ENCODE data around the gene RBBP5. TPM values are rescaled to one million over a fixed set of nuclear protein-coding genes. Genes with fewer than 3 reads are reported as not detected.

Gene RBBP5
- total and polyA plus RNA-seq, 2 of the 4 experiments (the other 2 are of a cell fraction), result 7.3 to 37.5 TPM

DNA sequence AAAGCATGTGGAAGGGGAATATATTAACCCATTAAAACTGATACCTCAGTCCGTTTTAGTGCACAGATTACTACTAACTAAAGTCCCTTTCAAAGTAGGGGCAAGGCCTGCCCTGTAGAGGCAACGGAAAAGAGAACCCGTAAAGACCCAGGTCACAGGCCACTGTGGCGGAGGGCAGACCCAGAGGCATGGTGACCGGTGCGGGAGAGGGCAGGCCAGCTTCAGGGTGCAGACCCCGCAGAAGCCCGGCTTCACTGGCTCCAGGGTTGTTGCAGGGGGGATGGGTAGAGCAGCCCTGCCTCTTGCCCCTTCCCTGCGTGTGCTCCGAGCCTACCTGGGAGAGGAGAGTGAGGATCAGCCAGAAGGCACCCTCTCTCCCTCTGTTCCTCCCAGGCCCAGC, 61.0 kb downstream of the RBBP5 start:
- Histone ChIP-seq H3K23ac (ENCODE audit: low read depth, low read length) (no peak overlapping the region), H2BK20ac (ENCODE audit: low read depth, low read length) (no peak overlapping the region), H3K9me3 (ENCODE audit: control insufficient read depth, insufficient read depth, low read length) (no peaks in the 10 kb centered on the region), H4K5ac (ENCODE audit: low read depth, low read length) (no peak overlapping the region), H4K91ac (ENCODE audit: insufficient read depth, low read depth, low read length) (no peak overlapping the region), H3K27me3 (ENCODE audit: control insufficient read depth, insufficient read depth, low read length) (peaks cover 20% of the 10 kb centered on the region), H4K8ac (ENCODE audit: low read depth in 2 of 2, low read length in 2 of 2) (no peak overlapping the region), H3K9ac (ENCODE audit: low read depth, low read length) (no peak overlapping the region), H4K20me1 (ENCODE audit: insufficient read depth, low read length) (no peaks in the 10 kb centered on the region), H2AFZ (replicated peaks; ENCODE audit: low read length, poor library complexity) (no peak overlapping the region), H3K4me1 (ENCODE audit: control insufficient read depth, insufficient read depth, low read length) (no peaks in the 10 kb centered on the region), H3K36me3 (ENCODE audit: control insufficient read depth, insufficient read depth, low read length) (no peaks in the 10 kb centered on the region), H2BK5ac (ENCODE audit: low read depth, low read length, poor library complexity, severe bottlenecking) (no peak overlapping the region), H3K79me1 (ENCODE audit: low read depth in 1 of 2, low read length in 2 of 2) (no peaks in the 10 kb centered on the region), H3K27ac (ENCODE audit: insufficient read depth, low read length) (no peak overlapping the region), H2BK120ac (ENCODE audit: low read depth, low read length) (no peak overlapping the region), H3K56ac (ENCODE audit: extremely low read depth, insufficient read depth, low read length) (no peak overlapping the region), H3K14ac (replicated peaks; ENCODE audit: low read depth, low read length) (no peak overlapping the region), H3K4ac (ENCODE audit: low read depth, low read length) (no peak overlapping the region), H3K9me1 (ENCODE audit: insufficient read depth, low read length) (no peaks in the 10 kb centered on the region), H2AK5ac (ENCODE audit: low read depth, low read length) (no peak overlapping the region), H3K18ac (ENCODE audit: low read depth, low read length) (no peak overlapping the region), H2AK9ac (replicated peaks; ENCODE audit: low read depth, low read length, poor library complexity) (no peak overlapping the region), H3K4me2 (ENCODE audit: low read depth, low read length) (no peak overlapping the region), H2BK15ac (ENCODE audit: low read depth, low read length) (no peak overlapping the region), H3K4me3 (ENCODE audit: insufficient read depth, low read depth, low read length) (no peak overlapping the region)
- ChIA-PET POLR2A (ENCODE audit: unreplicated experiment) (no interaction called here), CTCF (interaction anchor here (1.2 to 2.9 kb wide), 7 partner anchors 8 to 86 kb away, joined by 3 to 31 read pairs (median 8); no protein-coding TSS in a partner anchor)
- DNase-seq (no peak), ATAC-seq (ENCODE audit: low read depth) (no peak)
- in situ Hi-C loops (cut with MboI; ENCODE audit: low sequenced_read_pairs) (loop anchor here (5.0 kb wide), 1 partner anchor 73 kb away; no protein-coding TSS in a partner anchor), dilution Hi-C loops (cut with HindIII; ENCODE audit: low sequenced_read_pairs, unreplicated experiment) (no loop called here), intact Hi-C loops (cut with micrococcal nuclease) (loop anchor here (1.0 kb wide), 3 partner anchors 71 to 252 kb away; no protein-coding TSS in a partner anchor)
- BruUV-seq (replicated peaks), result no TSS peak
- TF ChIP-seq RFX5 (IDR thresholded peaks at IDR 0.05; ENCODE audit: low read depth, low read length), result no peak
- no peak for TF ChIP-seq MXI1 (IDR thresholded peaks at IDR 0.05; ENCODE audit: borderline replicate concordance, low read depth, low read length)
- no peak for TF ChIP-seq NFE2L2 (IDR thresholded peaks at IDR 0.05; ENCODE audit: low read depth, low read length)
- no peak for TF ChIP-seq CHD1 (IDR thresholded peaks at IDR 0.05; ENCODE audit: low read depth, low read length)
- TF ChIP-seq POLR2A (IDR thresholded peaks at IDR 0.05; ENCODE audit: low read depth, low read length), result no peak
- no peak for TF ChIP-seq SMC3 (IDR thresholded peaks at IDR 0.05; ENCODE audit: low read depth, low read length)
- TF ChIP-seq RCOR1 (IDR thresholded peaks at IDR 0.05; ENCODE audit: insufficient replicate concordance, low read length), result no peak
- no peak for TF ChIP-seq RAD21 (IDR thresholded peaks at IDR 0.05; ENCODE audit: low read length)
- TF ChIP-seq MAZ (IDR thresholded peaks at IDR 0.05; ENCODE audit: borderline replicate concordance, low read depth, low read length), result no peak
- no CpG with 5 or more reads among the region's 10 CpGs for WGBS, 2 experiments (ENCODE audit: extremely low coverage in 2 of 2, insufficient read length in 1 of 2)

All from IMR-90 (cell line).